ENCODE measurements around the gene SCLY.
"Not testable (repeated sequence)": the region's sequence is repeated elsewhere in the genome, so short reads cannot be mapped to it uniquely, and the experiment has no call there.

Gene SCLY

DNA sequence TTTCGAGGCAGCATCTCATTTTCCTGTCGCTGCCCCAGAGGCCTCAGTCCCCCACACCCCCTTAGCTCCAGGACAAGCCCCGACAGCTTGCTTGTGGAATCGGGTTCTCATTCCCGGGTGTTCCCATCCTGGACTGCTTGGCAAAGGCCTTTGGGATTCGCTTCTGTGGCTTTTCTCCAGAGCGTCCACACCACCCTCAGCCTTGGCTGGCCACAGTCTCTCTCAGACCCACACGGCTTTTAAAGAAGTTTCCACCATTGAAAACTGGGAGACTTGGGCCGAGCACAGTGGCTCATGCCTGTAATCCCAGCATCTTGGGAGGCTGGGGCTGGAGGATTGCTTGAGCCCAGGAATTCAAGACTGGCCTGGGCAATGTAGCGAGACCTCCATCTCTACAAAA is 42.1 kb downstream of the SCLY start:
- peak in 14 of 42 donors; percentile 1 to 34 (median 8) for DNase-seq

GRCh38 chr2:238103465-238104225 is 42.8 kb downstream of the SCLY start:
- intact Hi-C loops (cut with DNase I): no loop called here
- peak in 14 of 42 donors; percentile 2 to 24 (median 12) for DNase-seq

More for the DNA sequence above, 42.1 kb downstream of the SCLY start:
- intact Hi-C loops (cut with DNase I): no loop called here

DNA sequence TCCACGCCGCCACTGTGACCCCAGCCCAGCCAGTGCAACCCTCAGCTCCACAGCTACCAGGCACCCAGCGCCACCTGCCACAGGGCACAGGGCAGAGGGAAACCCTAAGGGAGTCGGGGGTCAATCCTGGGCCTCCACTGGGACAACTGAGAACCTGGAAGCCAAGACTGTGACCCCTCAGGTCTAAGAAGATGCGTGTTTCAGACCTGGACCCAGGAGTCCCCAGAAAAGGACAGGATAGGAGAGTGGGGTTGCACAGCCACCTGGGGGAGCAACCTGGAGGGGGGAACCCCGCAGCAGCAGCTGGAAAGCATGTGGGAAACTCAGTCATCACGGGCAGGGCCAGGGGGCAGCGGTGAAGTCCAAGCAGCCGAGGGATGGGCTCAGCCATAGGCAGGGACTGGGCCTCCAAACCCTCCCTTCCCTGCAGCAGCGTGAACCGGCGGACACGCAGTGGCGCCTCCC is 43.5 kb downstream of the SCLY start:
- peak in 13 of 42 donors; percentile 0 to 30 (median 9) for DNase-seq
- intact Hi-C loops (cut with DNase I): no loop called here

DNA sequence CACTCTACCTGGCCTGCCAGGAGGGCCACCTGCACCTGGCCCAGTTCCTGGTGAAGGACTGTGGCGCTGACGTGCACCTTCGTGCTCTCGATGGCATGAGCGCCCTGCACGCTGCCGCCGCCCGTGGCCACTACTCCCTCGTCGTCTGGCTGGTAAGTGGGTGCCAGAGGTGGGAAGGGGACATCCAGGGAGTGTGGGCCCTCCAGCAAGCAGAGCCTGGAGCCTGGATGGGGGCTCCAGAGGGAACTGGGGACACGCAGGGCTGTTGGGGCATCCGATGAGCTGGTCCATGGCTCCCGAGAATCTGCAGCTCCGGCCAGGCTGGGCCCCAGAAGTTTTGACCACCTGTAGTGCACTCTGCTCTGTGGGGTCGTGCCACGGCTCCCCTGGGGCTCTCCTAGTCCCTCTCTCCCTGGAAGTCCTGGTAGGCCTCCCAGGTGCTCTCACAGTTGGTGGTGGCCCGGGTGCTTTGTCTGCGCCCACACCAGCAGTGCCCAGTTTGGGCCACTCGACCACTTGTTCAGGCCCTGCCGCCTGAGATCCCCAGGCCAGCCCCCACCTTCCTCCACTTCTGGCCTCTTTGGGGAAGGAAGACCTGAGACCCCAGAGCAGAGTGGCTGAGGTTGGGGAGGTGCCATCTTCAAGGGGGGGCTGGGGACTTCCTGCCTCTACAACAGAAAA is 44.0 kb downstream of the SCLY start:
- intact Hi-C loops (cut with DNase I): no loop called here

GRCh38 chr2:238105506-238106338 is 44.9 kb downstream of the SCLY start:
- DNase-seq: peak in 10 of 42 donors; percentile 2 to 26 (median 9)
- intact Hi-C loops (cut with DNase I): no loop called here

More for the DNA sequence above, 44.0 kb downstream of the SCLY start:
- DNase-seq: peak in 15 of 42 donors; percentile 1 to 32 (median 10)

- intact Hi-C loops (cut with DNase I): no loop called here
- DNase-seq: peak in 8 of 42 donors; percentile 2 to 31 (median 6)
Observed at GRCh38 chr2:238106339-238106697, 45.5 kb downstream of the SCLY start.

GRCh38 chr2:238106698-238107524 is 46.1 kb downstream of the SCLY start:
- intact Hi-C loops (cut with DNase I): no loop called here
- DNase-seq: peak in 10 of 42 donors; percentile 2 to 42 (median 13)

DNA sequence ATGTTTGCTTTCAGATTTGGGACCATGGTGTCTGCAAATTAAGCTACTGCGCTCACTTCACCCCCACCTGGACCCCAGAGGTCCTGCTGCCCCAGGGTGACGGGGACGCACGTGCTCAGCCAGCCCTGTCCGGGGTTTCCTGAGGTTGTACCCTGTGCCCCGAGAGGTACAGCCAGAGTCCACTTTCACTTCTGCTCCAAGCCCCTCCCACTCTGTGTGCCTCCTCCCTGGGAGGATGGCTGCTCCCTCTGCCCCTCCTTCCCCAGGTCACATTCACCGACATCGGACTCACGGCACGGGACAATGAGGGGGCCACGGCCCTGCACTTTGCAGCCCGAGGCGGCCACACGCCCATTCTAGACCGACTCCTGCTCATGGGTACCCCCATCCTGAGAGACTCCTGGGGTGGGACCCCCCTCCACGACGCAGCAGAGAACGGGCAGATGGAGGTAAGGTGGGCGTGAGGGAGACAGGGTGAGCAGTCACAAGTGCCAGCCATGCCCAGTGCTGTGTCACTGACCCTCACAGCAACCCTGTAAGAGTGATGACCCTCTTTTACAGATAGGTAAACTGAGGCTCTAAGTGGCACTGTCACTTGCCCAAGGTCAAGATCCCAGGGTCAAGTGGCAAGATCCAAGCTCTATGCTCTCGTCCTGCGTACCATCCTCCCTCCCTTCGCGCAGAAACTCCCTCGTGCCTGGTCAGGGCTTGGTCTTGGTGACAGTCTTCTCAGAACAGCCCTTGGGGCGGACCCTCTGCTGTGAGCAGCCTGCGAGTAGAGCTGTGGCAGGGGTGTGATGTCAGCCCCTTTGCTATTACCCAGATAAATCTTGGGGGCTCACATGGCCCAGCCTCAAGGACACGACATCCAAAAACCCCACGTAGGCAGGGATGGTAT is 47.0 kb downstream of the SCLY start:
- intact Hi-C loops (cut with DNase I): no loop called here
- DNase-seq: peak in 11 of 42 donors; percentile 4 to 34 (median 16)

GRCh38 chr2:238108423-238109183 is 47.8 kb downstream of the SCLY start:
- intact Hi-C loops (cut with DNase I): no loop called here
- peak in 13 of 42 donors; percentile 3 to 44 (median 11) for DNase-seq

- DNase-seq: peak in 2 of 42 donors; percentile 0 to 4
- intact Hi-C loops (cut with DNase I): no loop called here
Observed at GRCh38 chr2:238113611-238114010, 52.8 kb downstream of the SCLY start.

DNA sequence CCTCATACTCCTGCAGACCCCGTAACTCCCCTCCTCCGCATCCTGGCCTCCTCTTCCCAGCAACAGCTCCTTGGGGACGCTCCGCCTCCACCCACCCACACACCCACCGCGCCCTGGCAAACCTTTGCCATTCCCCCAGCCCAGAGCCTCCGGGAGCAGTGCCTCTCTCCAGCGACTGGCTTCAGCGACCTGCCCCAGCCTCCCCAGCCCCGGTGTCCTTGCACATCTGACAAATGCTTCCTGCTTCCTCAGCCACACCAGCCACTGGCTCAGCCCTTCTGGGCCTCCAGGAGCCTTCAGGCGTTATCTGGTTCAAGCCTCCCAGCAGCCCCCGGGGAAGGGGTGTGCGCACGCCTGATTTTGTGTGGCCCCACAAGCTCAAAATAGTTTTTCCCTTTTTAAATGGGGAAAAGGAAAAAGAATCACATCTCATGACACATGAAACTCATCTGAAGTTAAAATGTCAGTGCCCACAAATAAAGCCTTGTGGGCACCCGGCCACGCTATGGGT is 53.6 kb downstream of the SCLY start:
- peak in 1 of 42 donors; percentile 1 for DNase-seq
- intact Hi-C loops (cut with DNase I): no loop called here

DNA sequence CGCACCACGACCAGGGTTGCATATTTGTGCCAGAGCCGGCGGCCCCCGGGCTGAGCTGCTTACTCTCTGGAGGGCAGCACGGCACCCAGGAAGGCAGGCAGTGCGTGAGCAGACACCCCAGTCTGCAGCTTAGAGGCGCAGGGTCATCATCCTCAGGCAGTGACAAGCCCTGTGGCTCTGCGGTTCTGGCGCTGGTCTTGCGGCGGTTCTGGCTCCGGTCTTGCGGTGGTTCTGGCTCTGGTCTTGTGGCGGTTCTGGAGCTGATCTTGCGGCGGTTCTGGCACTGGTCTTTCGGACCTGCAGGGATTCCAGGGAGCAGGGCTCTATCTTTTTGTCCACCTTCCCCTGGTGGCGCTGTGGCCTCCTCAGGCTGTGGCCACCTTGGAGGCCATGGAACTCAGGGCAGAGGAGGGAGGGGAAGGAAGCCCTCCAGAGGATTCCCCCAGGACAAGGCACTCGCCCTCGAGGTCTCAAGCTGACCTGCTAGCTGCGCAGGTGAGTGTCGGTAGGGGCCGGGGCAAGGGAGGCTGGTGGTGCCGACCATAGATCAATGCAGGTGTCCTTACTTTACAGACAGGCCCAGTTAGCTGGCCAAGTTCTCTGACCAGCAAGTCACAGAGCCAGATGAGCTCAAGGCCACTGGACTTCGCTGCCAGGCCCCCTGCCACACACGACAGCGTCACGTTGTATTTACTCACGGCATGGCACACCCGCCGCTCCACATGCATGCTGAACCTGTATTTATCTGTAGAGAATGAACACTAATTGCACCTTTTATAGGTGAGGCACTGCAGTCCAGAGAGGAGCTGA is 54.3 kb downstream of the SCLY start:
- DNase-seq: peak in 1 of 42 donors; percentile 0
- intact Hi-C loops (cut with DNase I): no loop called here

- intact Hi-C loops (cut with DNase I); DNase-seq: not testable (repeated sequence)
Observed at GRCh38 chr2:238115709-238116108, 54.9 kb downstream of the SCLY start.

DNA sequence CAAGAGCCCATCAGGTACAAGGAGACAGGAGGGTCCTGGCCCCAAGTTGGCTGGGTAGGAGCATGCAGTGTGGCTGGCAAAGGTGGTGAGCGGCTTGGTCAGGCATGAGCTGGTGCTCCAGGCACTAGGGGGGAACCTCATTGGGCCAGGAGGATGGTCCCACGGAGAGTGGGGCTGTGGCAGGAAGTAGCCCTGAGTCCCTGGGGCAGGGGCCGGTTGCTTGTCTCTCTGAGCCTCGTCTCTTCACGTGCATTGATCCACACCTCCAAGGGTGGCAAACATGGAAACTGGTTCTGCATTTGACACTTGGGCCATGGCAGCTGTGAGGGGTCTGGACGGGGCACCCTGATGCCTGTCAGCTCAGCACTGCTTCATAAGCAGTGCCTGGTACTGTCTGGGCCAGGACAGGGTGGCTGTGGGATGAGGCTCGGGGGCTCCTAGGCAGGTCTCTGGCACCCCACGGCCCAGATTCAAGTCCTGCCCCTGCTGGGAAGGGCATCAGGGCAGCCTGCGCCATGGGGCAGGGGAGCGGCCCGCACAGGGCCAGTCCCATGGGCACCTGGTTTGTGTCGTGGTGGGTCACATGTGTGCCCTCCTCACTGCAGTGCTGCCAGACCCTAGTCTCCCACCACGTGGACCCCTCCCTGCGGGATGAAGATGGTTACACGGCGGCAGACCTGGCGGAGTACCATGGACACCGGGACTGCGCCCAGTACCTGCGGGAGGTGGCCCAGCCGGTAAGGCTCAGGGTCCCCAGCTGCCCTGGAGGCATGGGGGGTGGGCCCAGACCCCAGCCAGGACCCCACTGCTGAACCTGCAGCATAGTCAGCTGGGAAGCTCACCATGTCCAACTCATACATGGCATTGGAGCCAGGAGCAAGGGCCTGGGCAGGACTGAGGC is 55.7 kb downstream of the SCLY start:
- DNase-seq: no peak
- intact Hi-C loops (cut with DNase I): no loop called here

Measured in head of caudate nucleus (tissue), 42 donors.